ENCODE measurements around the gene IL9.

GRCh38 chr5:135873831-135874230 lies 21.8 kb downstream of the IL9 start:
- TF ChIP-seq CTCF (IDR thresholded peaks at IDR 0.05): peak; percentile 53
- no peak for TF ChIP-seq REST (IDR thresholded peaks at IDR 0.05; ENCODE audit: insufficient read depth in 1 of 2, low read depth in 2 of 2, low read length in 1 of 2)
- no peak for TF ChIP-seq POLR2AphosphoS5 (IDR thresholded peaks at IDR 0.05; ENCODE audit: low read depth, low read length)
- TF ChIP-seq SIN3A (IDR thresholded peaks at IDR 0.05; ENCODE audit: borderline replicate concordance, insufficient read depth, low read depth, low read length): no peak

Data from Panc1 (cell line).